SJSA1 (cell line): ENCODE data around the gene ZNF8. TPM values are rescaled to one million over a fixed set of nuclear protein-coding genes. Genes with fewer than 3 reads are reported as not detected.
"Not testable (repeated sequence)": the region's sequence is repeated elsewhere in the genome, so short reads cannot be mapped to it uniquely, and the experiment has no call there.

Source experiments
- DNase-seq, 2 experiments: peaks; one replicate each; pipeline ENCODE4 v3.0.0-alpha.2; 2015 to 2020; ENCODE audit warnings: low spot score in 2 of 2, low read depth in 1 of 2
- H3K27ac ChIP-seq: fragments of 250-450 bp; sonication (Bioruptor Pico); 2 replicates; pipeline ENCODE4 v1.5.1; 2020; ENCODE audit warnings: mild to moderate bottlenecking, moderate library complexity
- H3K27me3 ChIP-seq: fragments of 250-450 bp; sonication (Bioruptor Pico); replicated peaks from 2 replicates; pipeline ENCODE4 v1.5.1; 2020; ENCODE audit warnings: mild to moderate bottlenecking, moderate library complexity
- H3K36me3 ChIP-seq: fragments of 250-450 bp; sonication (Bioruptor Pico); 2 replicates; pipeline ENCODE4 v1.5.1; 2020; ENCODE audit warnings: mild to moderate bottlenecking
- H3K4me1 ChIP-seq: fragments of 250-450 bp; sonication (Bioruptor Pico); replicated peaks from 2 replicates; pipeline ENCODE4 v1.6.1; 2021; ENCODE audit warnings: mild to moderate bottlenecking
- H3K4me3 ChIP-seq: fragments of 250-450 bp; sonication (Bioruptor Pico); 2 replicates; pipeline ENCODE4 v1.5.1; 2020; ENCODE audit warnings: mild to moderate bottlenecking
- H3K9me3 ChIP-seq: fragments of 250-450 bp; sonication (Bioruptor Pico); replicated peaks from 2 replicates; pipeline ENCODE4 v1.5.1; 2020; ENCODE audit warnings: mild to moderate bottlenecking
- total RNA-seq: library from RNA; depleted of rRNA; stranded (reverse); fragments of >200 nt; shearing (Covaris generic); gene quantifications from 2 replicates; pipeline ENCODE4 v1.2.3, GENCODE V29; 2014

The ZNF8 gene
- total RNA-seq, 1 experiment from 2014 or later, result 4.1 TPM

DNA sequence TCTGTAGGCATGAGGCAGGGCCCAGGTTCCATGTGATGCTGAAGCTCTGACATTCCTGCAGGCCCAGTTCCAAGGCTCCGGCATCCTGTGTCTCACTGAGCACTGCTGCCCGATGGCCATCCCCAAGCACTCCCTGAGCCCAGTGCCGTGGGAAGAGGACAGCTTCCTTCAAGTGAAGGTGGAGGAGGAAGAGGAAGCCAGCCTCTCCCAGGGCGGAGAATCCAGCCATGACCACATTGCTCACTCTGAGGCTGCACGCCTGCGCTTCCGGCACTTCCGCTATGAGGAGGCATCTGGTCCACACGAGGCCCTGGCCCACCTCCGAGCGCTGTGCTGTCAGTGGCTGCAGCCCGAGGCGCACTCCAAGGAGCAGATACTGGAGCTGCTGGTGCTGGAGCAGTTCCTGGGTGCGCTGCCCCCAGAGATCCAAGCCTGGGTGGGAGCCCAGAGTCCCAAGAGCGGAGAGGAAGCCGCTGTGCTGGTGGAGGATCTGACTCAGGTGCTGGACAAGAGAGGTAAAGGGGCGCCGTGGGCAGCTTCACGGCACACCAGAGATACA is 56.0 kb downstream of the ZNF8 start:
- Histone ChIP-seq H3K4me3 (no peak overlapping the region), H3K4me1 (no peaks in the 10 kb centered on the region), H3K27me3 (no peaks in the 10 kb centered on the region), H3K36me3 (peaks cover 38% of the 10 kb centered on the region), H3K9me3 (peaks cover 10% of the 10 kb centered on the region; the same call in 1 of the 2 replicates), H3K27ac (no peak overlapping the region)
- no peak for DNase-seq

DNA sequence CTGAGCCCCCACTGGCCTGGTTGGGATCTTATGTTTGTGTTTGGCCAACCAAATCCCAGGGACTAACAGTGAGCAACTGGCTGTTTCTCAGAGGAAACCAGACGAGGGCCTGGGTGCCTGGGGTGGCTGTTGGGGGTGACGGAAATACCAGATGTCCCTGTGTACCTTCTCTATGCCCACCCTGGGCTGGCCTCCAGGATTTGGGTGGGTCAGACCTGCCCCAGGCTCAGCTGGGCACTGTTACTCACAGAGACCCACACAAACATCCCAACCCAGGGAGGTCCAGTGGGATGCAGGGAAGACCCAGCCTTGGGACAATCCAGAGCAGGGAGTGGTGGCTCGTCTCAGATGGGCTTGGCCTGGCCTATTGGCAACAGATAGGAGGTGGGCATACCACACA is 56.9 kb downstream of the ZNF8 start:
- Histone ChIP-seq H3K4me1 (no peaks in the 10 kb centered on the region), H3K9me3 (peaks cover 10% of the 10 kb centered on the region; the same call in 1 of the 2 replicates), H3K36me3 (peaks cover 40% of the 10 kb centered on the region), H3K27me3 (no peaks in the 10 kb centered on the region), H3K27ac (no peak overlapping the region), H3K4me3 (no peak overlapping the region)
- no peak for DNase-seq

DNA sequence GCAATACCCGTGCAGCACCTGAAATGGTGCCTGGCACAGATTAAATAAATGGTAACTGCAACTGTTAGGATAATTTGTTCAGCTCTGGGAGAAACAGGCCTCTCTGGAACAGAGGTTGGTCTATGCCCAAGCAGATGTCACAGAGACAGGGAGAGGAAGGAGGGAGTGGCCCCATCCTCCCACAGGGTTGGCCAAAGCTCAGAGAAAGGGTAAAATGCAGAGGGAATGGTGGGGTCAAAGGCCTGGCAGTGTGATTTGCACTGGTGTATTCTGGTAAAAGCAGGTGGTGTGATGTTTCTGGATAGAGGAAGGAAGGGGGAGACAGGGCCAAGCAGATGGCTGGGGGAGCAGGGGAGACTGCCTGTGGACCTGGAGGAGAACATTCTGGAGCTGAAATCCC is 57.5 kb downstream of the ZNF8 start:
- DNase-seq, result no peak
- Histone ChIP-seq H3K4me1 (no peaks in the 10 kb centered on the region), H3K4me3 (no peak overlapping the region), H3K27ac (no peak overlapping the region), H3K9me3 (peaks cover 10% of the 10 kb centered on the region; the same call in 1 of the 2 replicates), H3K36me3 (peaks cover 44% of the 10 kb centered on the region), H3K27me3 (no peaks in the 10 kb centered on the region)

DNA sequence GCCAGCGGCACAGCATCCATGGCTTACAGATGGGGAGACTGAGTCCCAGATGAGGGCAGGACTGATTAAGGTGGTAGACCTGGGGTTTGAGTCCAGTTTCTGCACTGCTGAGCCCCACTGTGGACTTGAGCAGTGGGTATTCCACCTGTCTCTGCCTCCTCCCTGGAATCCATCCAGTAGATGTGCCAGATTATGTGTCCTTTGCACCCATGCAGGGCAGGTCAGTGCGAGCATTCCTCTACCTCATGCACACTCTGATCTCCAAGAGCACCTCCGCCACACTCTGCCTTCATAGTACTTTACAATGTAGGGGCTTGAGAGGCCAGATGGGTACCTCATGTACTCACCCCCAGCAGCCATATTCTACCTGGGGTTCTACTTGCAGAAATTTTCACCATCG is 58.1 kb downstream of the ZNF8 start:
- H3K27me3 ChIP-seq, result no peaks in the 10 kb centered on the region
- peaks cover 46% of the 10 kb centered on the region for H3K36me3 ChIP-seq
- peaks cover 10% of the 10 kb centered on the region; the same call in 1 of the 2 replicates for H3K9me3 ChIP-seq
- H3K4me3 ChIP-seq, result no peak overlapping the region
- H3K27ac ChIP-seq, result no peak overlapping the region
- no peak for DNase-seq
- H3K4me1 ChIP-seq, result no peaks in the 10 kb centered on the region

DNA sequence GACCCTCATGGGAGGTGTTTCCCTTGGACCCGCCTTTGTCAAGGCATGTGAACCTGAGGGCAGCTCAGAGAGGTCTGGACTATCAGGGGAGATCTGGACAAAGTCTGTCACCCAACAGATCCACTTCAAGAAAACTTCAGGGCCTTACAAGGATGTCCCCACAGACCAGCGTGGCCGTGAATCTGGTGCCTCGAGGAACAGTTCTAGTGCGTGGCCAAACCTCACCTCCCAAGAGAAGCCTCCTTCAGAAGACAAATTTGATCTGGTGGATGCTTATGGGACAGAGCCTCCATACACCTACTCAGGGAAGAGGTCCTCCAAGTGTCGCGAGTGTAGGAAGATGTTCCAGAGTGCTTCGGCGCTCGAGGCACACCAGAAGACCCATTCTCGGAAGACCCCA is 59.6 kb downstream of the ZNF8 start:
- Histone ChIP-seq H3K27me3 (no peaks in the 10 kb centered on the region), H3K4me3 (no peak overlapping the region), H3K4me1 (no peaks in the 10 kb centered on the region), H3K27ac (no peak overlapping the region), H3K9me3 (peaks cover 10% of the 10 kb centered on the region; the same call in 1 of the 2 replicates), H3K36me3 (peaks cover 52% of the 10 kb centered on the region)
- DNase-seq, result no peak

DNA sequence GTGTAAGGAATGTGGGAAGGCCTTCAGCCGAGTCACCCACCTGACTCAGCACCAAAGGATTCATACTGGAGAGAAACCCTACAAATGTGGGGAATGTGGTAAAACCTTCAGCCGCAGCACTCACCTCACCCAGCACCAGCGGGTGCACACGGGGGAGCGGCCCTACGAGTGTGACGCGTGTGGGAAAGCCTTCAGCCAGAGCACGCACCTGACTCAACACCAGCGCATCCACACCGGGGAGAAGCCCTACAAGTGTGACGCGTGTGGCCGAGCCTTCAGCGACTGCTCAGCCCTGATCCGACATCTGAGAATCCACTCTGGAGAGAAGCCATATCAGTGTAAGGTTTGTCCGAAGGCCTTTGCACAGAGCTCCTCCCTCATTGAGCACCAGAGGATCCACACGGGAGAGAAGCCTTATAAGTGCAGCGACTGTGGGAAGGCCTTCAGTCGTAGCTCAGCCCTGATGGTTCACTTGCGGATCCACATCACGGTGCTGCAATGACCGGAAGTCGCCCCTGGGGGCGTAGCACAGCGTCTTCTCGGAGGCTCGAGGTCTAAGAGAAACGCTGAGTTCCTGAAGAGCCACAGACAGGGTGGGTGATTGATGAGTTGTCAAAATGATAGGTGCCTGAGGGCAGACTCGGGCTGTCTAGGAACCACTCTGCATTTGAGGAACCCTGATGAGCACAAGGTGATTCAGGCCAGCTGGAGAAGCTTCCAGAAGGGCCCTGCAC is 60.2 kb downstream of the ZNF8 start:
- Histone ChIP-seq H3K27me3 (no peaks in the 10 kb centered on the region), H3K27ac (no peak overlapping the region), H3K4me1 (no peaks in the 10 kb centered on the region), H3K36me3 (peaks cover 52% of the 10 kb centered on the region), H3K9me3 (peaks cover 10% of the 10 kb centered on the region; the same call in 1 of the 2 replicates), H3K4me3 (no peak overlapping the region)
- no peak for DNase-seq

DNA sequence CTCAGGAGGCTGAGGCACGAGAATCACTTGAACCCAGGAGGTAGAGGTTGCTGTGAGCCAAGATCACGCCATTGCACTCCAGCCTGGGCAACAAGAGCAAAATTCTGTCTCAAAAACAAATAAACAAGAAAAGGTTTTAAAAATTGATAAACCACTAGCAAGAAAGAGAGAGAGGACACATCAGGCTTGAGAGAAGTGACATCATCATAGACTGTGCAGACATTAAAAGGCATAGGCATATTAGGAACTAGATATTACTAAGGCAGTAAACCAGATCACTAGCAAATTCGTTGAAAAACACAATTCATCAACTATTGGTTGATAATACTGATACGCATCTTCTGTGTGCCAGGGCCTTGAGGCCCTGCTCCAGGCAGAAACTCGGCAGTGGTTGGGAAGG is 66.8 kb downstream of the ZNF8 start:
- no peak overlapping the region for H3K27ac ChIP-seq
- H3K27me3 ChIP-seq, result no peaks in the 10 kb centered on the region
- no peak for DNase-seq
- no peaks in the 10 kb centered on the region for H3K9me3 ChIP-seq
- no peak overlapping the region for H3K4me3 ChIP-seq
- peaks cover 14% of the 10 kb centered on the region for H3K4me1 ChIP-seq
- peaks cover 16% of the 10 kb centered on the region for H3K36me3 ChIP-seq

DNA sequence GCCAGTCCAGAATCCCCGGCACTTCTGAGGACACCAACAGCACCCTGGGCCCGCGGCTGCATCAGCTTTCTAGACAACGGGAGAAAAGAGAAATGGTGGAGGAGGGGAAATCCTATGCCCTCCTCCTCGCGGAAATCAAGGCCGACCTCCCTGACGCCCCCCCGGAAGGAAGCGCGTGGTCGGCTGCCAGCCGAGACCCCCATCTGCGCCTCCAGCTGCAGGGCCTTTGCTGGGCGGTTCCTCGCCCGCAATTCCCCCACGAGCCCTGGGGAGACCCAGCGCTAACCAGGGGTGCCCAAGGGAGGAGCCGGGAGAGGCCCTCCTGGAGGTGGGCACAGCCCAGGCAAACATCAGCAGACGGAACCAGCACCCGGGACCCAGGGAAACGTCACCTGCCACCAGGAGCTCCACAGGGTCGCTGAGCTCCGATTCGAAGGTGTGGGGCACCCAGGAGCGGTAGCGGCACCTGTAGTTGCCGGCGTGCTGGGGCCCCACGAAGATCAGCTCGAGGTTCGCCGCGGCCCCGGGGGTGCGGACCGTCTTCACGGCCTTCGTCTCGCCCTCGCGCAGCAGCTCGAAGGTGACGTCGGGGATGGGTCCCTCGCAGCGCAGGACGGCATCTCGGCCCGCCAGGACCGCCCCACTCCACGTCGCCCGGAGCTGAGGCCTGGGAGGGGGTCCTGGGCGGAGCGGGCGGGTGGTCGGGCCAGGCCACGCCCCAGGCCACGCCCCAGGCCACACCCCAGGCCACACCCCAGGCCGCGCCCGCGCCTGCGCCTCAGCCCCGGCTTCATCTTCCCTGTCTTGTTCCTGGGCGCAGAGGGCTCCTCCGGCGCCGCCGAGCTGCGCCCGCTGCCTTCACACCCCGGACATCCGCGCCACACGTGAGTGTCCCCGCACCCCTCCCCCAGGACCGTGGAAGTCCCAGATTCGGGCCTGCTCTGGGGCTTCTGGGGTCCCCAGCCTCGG is 68.5 kb downstream of the ZNF8 start:
- peak; percentile 80 to 81 for DNase-seq
- no peaks in the 10 kb centered on the region for H3K9me3 ChIP-seq
- no peaks in the 10 kb centered on the region for H3K27me3 ChIP-seq
- H3K4me3 ChIP-seq, result peak overlapping the region; percentile 65
- peaks cover 20% of the 10 kb centered on the region for H3K36me3 ChIP-seq
- H3K4me1 ChIP-seq, result peaks cover 14% of the 10 kb centered on the region
- H3K27ac ChIP-seq, result no peak overlapping the region

DNA sequence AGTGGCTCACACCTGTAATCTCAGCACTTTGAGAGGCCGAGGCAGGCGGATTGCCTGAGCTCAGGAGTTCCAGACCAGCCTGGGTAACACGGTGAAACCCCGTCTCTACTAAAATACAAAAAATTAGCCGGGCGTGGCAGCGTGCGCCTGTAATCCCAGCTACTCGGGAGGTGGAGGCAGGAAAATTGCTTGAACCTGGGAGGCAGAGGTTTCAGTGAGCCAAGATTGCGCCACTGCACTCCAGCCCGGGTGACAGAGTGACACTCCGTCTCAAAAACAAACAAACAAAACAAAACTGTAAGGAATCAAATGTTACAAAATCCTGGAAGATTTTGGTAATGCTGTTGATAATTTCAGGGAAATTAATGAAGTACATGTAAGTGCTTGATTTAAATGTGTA is 69.3 kb downstream of the ZNF8 start:
- not testable (repeated sequence) for H3K27me3 ChIP-seq, H3K9me3 ChIP-seq, DNase-seq, H3K27ac ChIP-seq
- Histone ChIP-seq H3K4me1 (peaks cover 14% of the 10 kb centered on the region), H3K4me3 (peak overlapping the region; percentile 65), H3K36me3 (peaks cover 19% of the 10 kb centered on the region)

DNA sequence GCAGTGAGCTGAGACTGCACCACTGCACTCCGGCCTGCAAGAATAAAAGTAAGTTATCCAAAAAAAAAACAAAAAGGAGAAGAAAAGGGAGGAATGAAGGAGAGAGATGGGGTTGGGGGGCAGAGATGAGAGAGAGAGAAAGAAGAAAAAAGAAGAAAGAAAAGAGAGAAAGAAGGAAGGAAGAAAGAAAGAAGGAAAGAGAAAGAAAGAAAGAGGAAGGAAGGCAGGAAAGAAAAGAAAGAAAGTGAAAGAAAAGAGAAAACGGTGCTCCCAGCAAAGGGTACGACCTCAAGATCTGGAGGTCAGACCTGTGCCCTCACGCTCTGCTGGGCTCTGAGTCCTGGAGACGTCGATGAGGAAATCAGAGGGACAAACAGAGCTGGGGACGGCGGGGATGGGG is 70.8 kb downstream of the ZNF8 start:
- H3K27ac ChIP-seq, result no peak overlapping the region
- H3K36me3 ChIP-seq, result peaks cover 19% of the 10 kb centered on the region
- H3K9me3 ChIP-seq, result no peaks in the 10 kb centered on the region
- H3K4me1 ChIP-seq, result peaks cover 14% of the 10 kb centered on the region
- no peaks in the 10 kb centered on the region for H3K27me3 ChIP-seq
- no peak overlapping the region for H3K4me3 ChIP-seq
- no peak for DNase-seq

DNA sequence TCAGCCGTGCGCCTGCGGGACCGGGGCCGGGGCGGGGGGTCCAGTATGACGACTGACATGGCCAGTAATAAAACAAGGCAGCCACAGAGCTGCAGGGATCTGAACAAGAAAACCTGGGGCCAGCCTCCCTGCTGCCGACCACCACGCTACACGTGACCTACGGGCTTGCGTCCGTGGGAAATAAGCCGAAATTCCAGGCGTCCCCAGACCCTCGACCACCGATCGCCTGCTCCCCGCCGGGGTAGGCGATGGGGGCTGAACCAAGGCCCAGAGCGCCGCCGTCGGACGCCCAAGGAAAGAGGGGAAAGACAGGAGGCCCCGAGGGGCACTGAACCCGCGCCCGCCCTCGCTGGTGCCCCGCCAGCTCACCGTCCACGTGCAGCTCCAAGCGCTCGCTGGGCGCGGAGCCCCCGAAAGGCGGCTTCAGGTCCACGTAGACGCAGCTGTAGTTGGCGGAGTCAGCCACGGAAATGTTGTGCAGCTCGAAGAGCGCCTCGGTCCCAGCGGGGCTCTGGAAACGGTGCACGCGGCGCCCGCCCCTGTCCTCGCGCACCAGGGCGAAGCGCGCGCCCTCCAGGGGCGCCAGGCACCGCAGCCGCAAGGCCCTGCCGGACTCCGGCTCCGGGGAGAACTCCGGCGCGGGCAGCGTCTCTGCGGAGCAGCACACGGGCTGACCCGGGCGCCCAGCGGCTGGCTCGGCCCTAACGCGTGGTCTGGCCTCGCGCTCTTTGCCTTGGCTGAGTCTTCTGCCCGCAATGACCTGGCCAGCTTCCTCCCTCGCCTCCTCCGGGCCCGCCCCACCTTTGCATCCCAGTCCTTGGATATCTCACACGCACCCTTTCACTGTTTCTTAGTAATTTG is 71.5 kb downstream of the ZNF8 start:
- Histone ChIP-seq H3K27me3 (no peaks in the 10 kb centered on the region), H3K4me3 (no peak overlapping the region), H3K4me1 (peaks cover 14% of the 10 kb centered on the region), H3K36me3 (peaks cover 19% of the 10 kb centered on the region), H3K9me3 (no peaks in the 10 kb centered on the region), H3K27ac (no peak overlapping the region)
- DNase-seq, result no peak

DNA sequence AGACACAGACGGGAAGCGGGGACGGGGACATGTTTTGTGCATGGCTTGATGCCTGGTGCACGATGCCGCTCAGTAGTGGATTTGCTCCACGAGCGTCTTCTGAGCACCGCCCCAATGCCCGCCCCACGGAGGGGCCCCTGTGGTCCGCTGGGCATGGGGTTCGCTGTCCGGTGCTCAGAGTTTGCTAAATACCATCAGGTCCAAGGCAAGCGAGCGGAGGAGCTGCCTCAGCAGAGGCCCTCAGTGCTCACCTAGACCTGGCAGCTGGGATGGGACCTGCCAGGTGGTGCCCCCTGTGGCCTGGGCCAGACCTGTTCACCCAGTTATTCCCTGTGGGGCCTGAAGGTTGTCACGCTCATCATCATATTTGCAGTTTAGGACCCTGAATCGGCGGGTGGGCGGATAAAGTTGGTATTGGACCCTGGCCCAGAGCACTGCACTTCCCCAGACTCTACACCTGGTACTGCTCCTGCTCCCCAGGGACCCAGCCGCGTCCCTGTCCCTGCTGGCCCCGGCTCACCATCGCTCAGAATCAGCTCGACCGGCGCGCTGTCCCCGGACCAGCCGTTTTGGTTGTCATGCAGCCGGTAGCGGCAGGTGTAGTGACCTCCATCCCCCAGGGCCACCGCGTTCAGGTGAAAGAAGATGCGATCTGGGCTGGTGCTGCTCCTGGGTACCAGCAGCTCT is 72.3 kb downstream of the ZNF8 start:
- Histone ChIP-seq H3K36me3 (peaks cover 19% of the 10 kb centered on the region), H3K9me3 (peaks cover under 1% of the 10 kb centered on the region; the same call in 1 of the 2 replicates), H3K4me3 (no peak overlapping the region), H3K27me3 (peaks cover under 1% of the 10 kb centered on the region), H3K27ac (no peak overlapping the region), H3K4me1 (peaks cover 14% of the 10 kb centered on the region)
- DNase-seq, result no peak

DNA sequence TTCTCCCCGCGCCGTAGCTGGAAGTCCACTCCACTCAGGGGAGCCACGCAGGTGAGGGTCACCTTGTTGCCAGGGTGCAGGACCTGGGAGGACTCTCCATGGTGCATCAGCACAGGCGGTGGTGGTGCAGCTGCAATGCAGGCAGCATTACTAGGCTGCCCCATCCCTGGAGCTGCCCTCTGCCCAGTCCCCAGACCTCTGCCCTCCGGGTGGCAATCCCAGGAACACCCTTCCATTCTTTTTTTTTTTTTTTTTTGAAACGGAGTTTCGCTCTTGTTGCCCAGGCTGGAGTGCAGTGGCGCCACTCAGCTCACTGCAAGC is 72.8 kb downstream of the ZNF8 start:
- H3K4me3 ChIP-seq, result no peak overlapping the region
- H3K9me3 ChIP-seq, result peaks cover 6% of the 10 kb centered on the region
- peaks cover 6% of the 10 kb centered on the region for H3K27me3 ChIP-seq
- no peak overlapping the region for H3K27ac ChIP-seq
- peaks cover 19% of the 10 kb centered on the region for H3K4me1 ChIP-seq
- peaks cover 19% of the 10 kb centered on the region for H3K36me3 ChIP-seq
- DNase-seq, result no peak
